ENCODE results near the gene KLHL42. TPM values are rescaled to one million over a fixed set of nuclear protein-coding genes. Genes with fewer than 3 reads are reported as not detected.

Gene KLHL42
- total and polyA plus RNA-seq, 4 experiments from 2014 or later: 10.8 to 20.5 (median 16.0) TPM

- DNase-seq: no peak
- Histone ChIP-seq H3K27me3 (ENCODE audit: insufficient read depth, low read length) (no peaks in the 10 kb centered on the region), H3K4me3 (ENCODE audit: low read length in 2 of 2) (no peak overlapping the region), H3K27ac (ENCODE audit: low read depth, low read length) (no peak overlapping the region), H3K9me3 (ENCODE audit: control insufficient read depth in 1 of 2, low read length in 2 of 2) (no peaks in the 10 kb centered on the region), H3K36me3 (ENCODE audit: insufficient read depth, low read length) (no peaks in the 10 kb centered on the region), H3K4me1 (ENCODE audit: insufficient read depth, low read length) (no peaks in the 10 kb centered on the region)
- ChIA-PET CTCF (ENCODE audit: partially characterized antibody) (no interaction called here), POLR2A (ENCODE audit: partially characterized antibody) (no interaction called here)
- H3K4me3 Mint-ChIP-seq: no peak overlapping the region
- H3K27me3 Mint-ChIP-seq: no peaks in the 10 kb centered on the region
- intact Hi-C loops (cut with micrococcal nuclease): no loop called here
- peaks cover 0 to 2% (median 0%) of the 10 kb centered on the region in 4 donors for H3K4me1 Mint-ChIP-seq
- H3K9me3 Mint-ChIP-seq: no peaks in the 10 kb centered on the region
- H3K27ac Mint-ChIP-seq: peak overlapping the region in 1 of 7 donors; percentile 9
- H3K36me3 Mint-ChIP-seq: no peaks in the 10 kb centered on the region
These were observed 8.3 kb upstream of the KLHL42 start for GRCh38 chr12:27771481-27772327.

DNA sequence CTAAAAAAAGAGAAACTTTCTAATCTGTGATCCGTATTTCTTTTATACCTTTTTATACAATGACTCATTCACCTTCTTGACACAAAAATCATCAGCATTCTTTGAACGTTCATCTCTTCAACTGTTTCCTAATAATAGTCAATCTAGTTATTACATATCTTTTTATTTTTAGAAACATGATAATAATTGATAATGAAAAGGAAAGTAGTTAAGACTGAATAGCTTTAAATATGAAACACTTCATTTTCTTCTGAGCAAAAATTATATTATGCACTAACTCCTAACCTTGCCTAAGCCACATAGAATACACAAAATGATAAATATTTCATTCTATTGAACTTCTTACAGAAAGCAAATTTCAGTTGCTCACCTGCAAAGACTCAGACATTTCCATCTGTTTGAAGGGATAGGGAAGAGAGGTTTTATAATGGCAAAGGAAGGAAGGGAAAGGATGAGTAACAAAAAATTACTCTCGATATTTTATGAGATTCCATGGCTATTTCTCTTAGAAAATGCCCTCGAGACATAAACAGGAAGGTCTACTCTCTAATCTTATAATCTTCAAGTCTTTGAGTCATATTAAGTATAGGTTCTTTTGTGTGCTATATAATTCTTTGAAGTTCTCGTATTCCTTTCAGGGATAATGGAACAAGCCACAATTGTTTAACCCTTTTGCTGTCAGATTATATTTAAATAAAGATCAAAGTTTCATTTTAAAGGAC, 7.5 kb upstream of the KLHL42 start:
- H3K4me3 ChIP-seq (ENCODE audit: low read length in 2 of 2): no peak overlapping the region
- H3K4me1 Mint-ChIP-seq: peaks cover 0 to 2% (median 0%) of the 10 kb centered on the region in 4 donors
- intact Hi-C loops (cut with micrococcal nuclease): no loop called here
- no peak overlapping the region for H3K27ac ChIP-seq (ENCODE audit: low read depth, low read length)
- no peaks in the 10 kb centered on the region for H3K9me3 ChIP-seq (ENCODE audit: control insufficient read depth in 1 of 2, low read length in 2 of 2)
- ChIA-PET POLR2A (ENCODE audit: partially characterized antibody) (no interaction called here), CTCF (ENCODE audit: partially characterized antibody) (no interaction called here)
- no peak overlapping the region for H3K4me3 Mint-ChIP-seq
- H3K9me3 Mint-ChIP-seq: no peaks in the 10 kb centered on the region
- H3K27ac Mint-ChIP-seq: peak overlapping the region in 1 of 7 donors; percentile 22
- H3K27me3 ChIP-seq (ENCODE audit: insufficient read depth, low read length): no peaks in the 10 kb centered on the region
- H3K4me1 ChIP-seq (ENCODE audit: insufficient read depth, low read length): no peaks in the 10 kb centered on the region
- H3K36me3 ChIP-seq (ENCODE audit: insufficient read depth, low read length): no peaks in the 10 kb centered on the region
- no peak for DNase-seq
- H3K36me3 Mint-ChIP-seq: no peaks in the 10 kb centered on the region
- H3K27me3 Mint-ChIP-seq: no peaks in the 10 kb centered on the region

GRCh38 chr12:27777141-27777540, 2.9 kb upstream of the KLHL42 start:
- Mint-ChIP-seq H3K4me1 (peaks cover 14 to 22% (median 19%) of the 10 kb centered on the region in 4 donors), H3K9me3 (no peaks in the 10 kb centered on the region), H3K27ac (peak overlapping the region in 2 of 7 donors; percentile 9 to 70), H3K36me3 (peaks cover 3 to 6% of the 10 kb centered on the region in 2 donors), H3K4me3 (peak overlapping the region in 3 of 8 donors; percentile 13 to 58 (median 47)), H3K27me3 (no peaks in the 10 kb centered on the region)
- Histone ChIP-seq H3K9me3 (ENCODE audit: control insufficient read depth in 1 of 2, low read length in 2 of 2) (no peaks in the 10 kb centered on the region), H3K4me1 (ENCODE audit: insufficient read depth, low read length) (peaks cover 21% of the 10 kb centered on the region), H3K27ac (ENCODE audit: low read depth, low read length) (no peak overlapping the region), H3K36me3 (ENCODE audit: insufficient read depth, low read length) (no peaks in the 10 kb centered on the region), H3K27me3 (ENCODE audit: insufficient read depth, low read length) (no peaks in the 10 kb centered on the region), H3K4me3 (ENCODE audit: low read length in 2 of 2) (no peak overlapping the region)
- CTCF ChIA-PET (ENCODE audit: partially characterized antibody): interaction anchor here (0.6 to 1.4 kb wide), 3 partner anchors 44 to 172 kb away, joined by 3 to 4 read pairs (median 4); no protein-coding TSS in a partner anchor
- DNase-seq: no peak
- POLR2A ChIA-PET (ENCODE audit: partially characterized antibody): no interaction called here
- intact Hi-C loops (cut with micrococcal nuclease): no loop called here

DNA sequence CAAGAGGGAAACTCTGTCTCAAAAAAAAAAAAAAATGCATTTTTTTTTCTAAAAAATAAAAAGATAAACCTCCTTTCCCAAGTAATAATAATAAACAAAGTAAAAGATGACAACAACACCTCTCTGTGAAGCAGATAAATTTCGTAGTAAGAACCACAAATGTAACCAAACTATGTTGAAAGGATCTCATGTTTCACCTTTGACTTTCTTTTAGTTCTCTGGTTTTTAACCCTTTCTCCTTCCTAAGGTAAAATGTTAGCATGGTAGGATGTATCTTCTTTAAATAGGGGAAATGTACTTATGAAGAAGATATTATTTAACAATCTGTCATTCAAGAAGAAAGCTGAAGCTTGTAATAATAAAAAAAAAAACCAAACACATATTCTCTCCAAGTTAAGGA, 1.8 kb upstream of the KLHL42 start:
- Mint-ChIP-seq H3K27ac (peak overlapping the region in 2 of 7 donors; percentile 52 to 82), H3K27me3 (no peaks in the 10 kb centered on the region), H3K4me3 (peak overlapping the region in 6 of 8 donors; percentile 37 to 90 (median 70)), H3K36me3 (peaks cover 3 to 6% of the 10 kb centered on the region in 2 donors), H3K9me3 (no peaks in the 10 kb centered on the region), H3K4me1 (peaks cover 23 to 30% (median 27%) of the 10 kb centered on the region in 4 donors)
- H3K4me3 ChIP-seq (ENCODE audit: low read length in 2 of 2): no peak overlapping the region
- no peak overlapping the region for H3K27ac ChIP-seq (ENCODE audit: low read depth, low read length)
- H3K4me1 ChIP-seq (ENCODE audit: insufficient read depth, low read length): peaks cover 26% of the 10 kb centered on the region
- ChIA-PET CTCF (ENCODE audit: partially characterized antibody) (no interaction called here), POLR2A (ENCODE audit: partially characterized antibody) (no interaction called here)
- no peak for DNase-seq
- H3K36me3 ChIP-seq (ENCODE audit: insufficient read depth, low read length): no peaks in the 10 kb centered on the region
- intact Hi-C loops (cut with micrococcal nuclease): no loop called here
- no peaks in the 10 kb centered on the region for H3K27me3 ChIP-seq (ENCODE audit: insufficient read depth, low read length)
- H3K9me3 ChIP-seq (ENCODE audit: control insufficient read depth in 1 of 2, low read length in 2 of 2): no peaks in the 10 kb centered on the region

GRCh38 chr12:27779416-27779919, 565 bp upstream of the KLHL42 start:
- DNase-seq: peak in 2 of 5 donors; percentile 1 to 35

DNA sequence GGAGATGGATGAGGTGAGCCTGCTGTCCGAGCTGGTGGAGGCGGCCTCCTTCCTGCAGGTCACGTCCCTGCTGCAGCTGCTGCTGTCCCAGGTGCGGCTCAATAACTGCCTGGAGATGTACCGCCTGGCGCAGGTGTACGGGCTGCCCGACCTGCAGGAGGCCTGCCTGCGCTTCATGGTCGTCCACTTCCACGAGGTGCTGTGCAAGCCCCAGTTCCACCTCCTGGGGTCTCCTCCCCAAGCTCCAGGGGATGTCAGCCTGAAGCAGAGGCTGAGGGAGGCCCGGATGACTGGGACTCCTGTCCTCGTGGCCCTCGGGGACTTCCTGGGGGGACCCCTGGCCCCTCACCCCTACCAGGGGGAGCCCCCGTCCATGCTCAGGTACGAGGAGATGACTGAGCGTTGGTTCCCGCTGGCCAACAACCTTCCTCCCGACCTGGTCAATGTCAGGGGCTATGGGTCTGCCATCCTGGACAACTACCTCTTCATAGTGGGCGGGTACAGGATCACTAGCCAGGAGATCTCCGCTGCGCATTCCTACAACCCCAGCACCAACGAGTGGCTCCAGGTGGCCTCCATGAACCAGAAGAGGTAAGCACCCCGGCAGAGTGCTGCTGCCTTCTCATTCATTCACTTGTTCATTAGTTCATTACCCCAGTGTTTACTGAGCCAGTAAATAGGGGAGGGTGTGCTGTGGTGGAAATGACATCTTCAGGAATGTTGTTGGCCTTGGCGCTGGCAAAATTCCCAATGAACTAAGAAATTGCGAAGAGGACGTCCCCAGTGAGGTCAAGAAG, 777 bp downstream of the KLHL42 start:
- ChIA-PET CTCF (ENCODE audit: partially characterized antibody) (interaction anchor here (1.0 to 2.0 kb wide), 3 partner anchors 10 to 41 kb away, joined by 3 to 12 read pairs (median 3); no protein-coding TSS in a partner anchor), POLR2A (ENCODE audit: partially characterized antibody) (interaction anchor here (0.6 to 2.6 kb wide), 9 partner anchors 10 to 949 kb away, joined by 3 to 23 read pairs (median 6); partner anchors contain the start of genes CCDC91 and PPFIBP1)
- intact Hi-C loops (cut with micrococcal nuclease): loop anchor here (1.0 to 2.0 kb wide), 2 partner anchors 40 to 70 kb away; partner anchors contain the start of gene MRPS35
- no peaks in the 10 kb centered on the region for H3K9me3 ChIP-seq (ENCODE audit: control insufficient read depth in 1 of 2, low read length in 2 of 2)
- Mint-ChIP-seq H3K27ac (peak overlapping the region in 6 of 7 donors; percentile 68 to 86 (median 84)), H3K27me3 (no peaks in the 10 kb centered on the region), H3K4me3 (peak overlapping the region; percentile 72 to 89 (median 86)), H3K4me1 (peaks cover 31 to 46% (median 38%) of the 10 kb centered on the region in 4 donors), H3K36me3 (peaks cover 6 to 9% of the 10 kb centered on the region in 2 donors), H3K9me3 (no peaks in the 10 kb centered on the region)
- H3K36me3 ChIP-seq (ENCODE audit: insufficient read depth, low read length): no peaks in the 10 kb centered on the region
- H3K4me1 ChIP-seq (ENCODE audit: insufficient read depth, low read length): peaks cover 26% of the 10 kb centered on the region
- H3K27me3 ChIP-seq (ENCODE audit: insufficient read depth, low read length): no peaks in the 10 kb centered on the region
- peak overlapping the region; percentile 62 for H3K27ac ChIP-seq (ENCODE audit: low read depth, low read length)
- H3K4me3 ChIP-seq (ENCODE audit: low read length in 2 of 2): peak overlapping the region; percentile 73 to 74
- DNase-seq: peak in 2 of 5 donors; percentile 7 to 55

More at GRCh38 chr12:27779416-27779919, 565 bp upstream of the KLHL42 start:
- peak overlapping the region; percentile 62 for H3K27ac ChIP-seq (ENCODE audit: low read depth, low read length)
- intact Hi-C loops (cut with micrococcal nuclease): no loop called here
- H3K27ac Mint-ChIP-seq: peak overlapping the region; percentile 82 to 97 (median 87)
- H3K27me3 Mint-ChIP-seq: no peaks in the 10 kb centered on the region
- H3K4me3 ChIP-seq (ENCODE audit: low read length in 2 of 2): peak overlapping the region; percentile 73 to 74
- CTCF ChIA-PET (ENCODE audit: partially characterized antibody): interaction anchor here (1.0 to 2.0 kb wide), 3 partner anchors 11 to 46 kb away, joined by 3 to 12 read pairs (median 6); no protein-coding TSS in a partner anchor
- no peaks in the 10 kb centered on the region for H3K27me3 ChIP-seq (ENCODE audit: insufficient read depth, low read length)
- peaks cover 26 to 34% (median 29%) of the 10 kb centered on the region in 4 donors for H3K4me1 Mint-ChIP-seq
- POLR2A ChIA-PET (ENCODE audit: partially characterized antibody): interaction anchor here (1.0 to 2.6 kb wide), 8 partner anchors 11 to 947 kb away, joined by 3 to 23 read pairs (median 7); partner anchors contain the start of gene CCDC91
- peak overlapping the region; percentile 86 to 94 (median 90) for H3K4me3 Mint-ChIP-seq
- peaks cover 26% of the 10 kb centered on the region for H3K4me1 ChIP-seq (ENCODE audit: insufficient read depth, low read length)
- no peaks in the 10 kb centered on the region for H3K36me3 ChIP-seq (ENCODE audit: insufficient read depth, low read length)
- no peaks in the 10 kb centered on the region for H3K9me3 Mint-ChIP-seq
- H3K9me3 ChIP-seq (ENCODE audit: control insufficient read depth in 1 of 2, low read length in 2 of 2): no peaks in the 10 kb centered on the region
- peaks cover 3 to 6% of the 10 kb centered on the region in 2 donors for H3K36me3 Mint-ChIP-seq
